ENCODE measurements around the gene CSNK1E. TPM values are rescaled to one million over a fixed set of nuclear protein-coding genes. Genes with fewer than 3 reads are reported as not detected.

Gene CSNK1E
- total RNA-seq, 1 donor from 2014 or later = 106 TPM

- peaks cover 25% of the 10 kb centered on the region for H3K4me1 ChIP-seq
- peaks cover 27% of the 10 kb centered on the region for H3K36me3 Mint-ChIP-seq
- no peak overlapping the region for H2AFZ ChIP-seq (replicated peaks)
- H3K27ac Mint-ChIP-seq = no peak overlapping the region
- peaks cover 100% of the 10 kb centered on the region for H3K79me2 ChIP-seq (ENCODE audit: low read depth)
- H3K4me3 ChIP-seq = no peak overlapping the region
- peaks cover 33% of the 10 kb centered on the region for H3K4me1 Mint-ChIP-seq
- H3K27ac ChIP-seq = no peak overlapping the region
- no peak overlapping the region for H3K9ac ChIP-seq
- H3K9me3 ChIP-seq (ENCODE audit: low read depth) = no peaks in the 10 kb centered on the region
- peaks cover 100% of the 10 kb centered on the region for H4K20me1 ChIP-seq (ENCODE audit: low read depth)
- no peaks in the 10 kb centered on the region for H3K9me3 Mint-ChIP-seq
- DNase-seq (ENCODE audit: low spot score) = no peak
- H3K4me2 ChIP-seq = no peak overlapping the region
- H3F3A ChIP-seq (ENCODE audit: low read depth) = peaks cover 11% of the 10 kb centered on the region
- H3K27me3 ChIP-seq = no peaks in the 10 kb centered on the region
- peaks cover 7% of the 10 kb centered on the region for H3K27me3 Mint-ChIP-seq (ENCODE audit: insufficient read depth, low read depth)
- peaks cover 3% of the 10 kb centered on the region for H3K36me3 ChIP-seq
- no peak for TF ChIP-seq EZH2 (IDR thresholded peaks at IDR 0.05)
- TF ChIP-seq CTCF (IDR thresholded peaks at IDR 0.05) = no peak
- TF ChIP-seq EZH2phosphoT487 (IDR thresholded peaks at IDR 0.05) = no peak
- no peak overlapping the region for H3K4me3 Mint-ChIP-seq
These were observed 6.0 kb downstream of the CSNK1E start for GRCh38 chr22:38311323-38311620.

DNA sequence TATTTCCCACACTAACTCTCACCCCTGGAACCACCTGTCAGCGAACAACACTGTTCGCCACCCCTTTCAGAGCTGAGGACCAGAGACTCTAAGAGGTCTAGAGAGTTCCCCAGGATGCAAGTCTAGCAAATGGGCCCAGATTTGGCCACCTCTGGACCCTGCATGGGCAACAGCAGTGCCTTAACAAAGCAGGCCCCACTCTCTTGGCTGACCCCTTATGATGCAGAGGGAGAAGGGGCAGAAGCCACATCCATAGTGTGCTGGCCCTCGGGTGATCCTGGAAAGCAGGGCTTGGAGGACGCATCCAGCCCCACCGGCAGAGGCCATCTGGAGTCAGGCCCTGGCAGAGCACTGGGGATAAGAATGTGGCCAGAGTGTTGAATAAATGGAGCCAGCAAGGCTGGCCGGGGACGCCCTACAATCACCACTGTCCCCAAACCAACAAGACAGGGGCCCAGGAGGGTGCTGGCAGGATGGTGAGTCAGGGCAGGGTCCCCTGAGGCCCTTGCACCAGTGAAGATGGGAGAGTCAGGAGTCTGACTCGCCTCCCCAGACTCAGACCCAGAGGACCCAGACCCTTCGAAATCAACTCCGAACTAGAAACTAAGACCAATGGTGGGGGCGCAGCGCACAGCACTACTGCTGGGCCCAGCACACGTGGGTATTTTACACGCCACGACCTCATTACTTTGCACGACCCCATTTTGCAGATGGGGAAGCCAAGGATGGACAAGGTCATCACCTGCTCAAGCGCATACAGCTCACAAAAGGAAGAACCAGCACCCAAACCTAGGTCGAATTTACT lies 6.5 kb downstream of the CSNK1E start:
- Histone ChIP-seq H3K9ac (peak overlapping the region; percentile 36), H3K27ac (no peak overlapping the region), H3F3A (ENCODE audit: low read depth) (peaks cover 6% of the 10 kb centered on the region), H3K36me3 (peaks cover 3% of the 10 kb centered on the region), H2AFZ (replicated peaks) (no peak overlapping the region), H3K4me3 (no peak overlapping the region), H3K27me3 (no peaks in the 10 kb centered on the region), H3K9me3 (ENCODE audit: low read depth) (no peaks in the 10 kb centered on the region), H4K20me1 (ENCODE audit: low read depth) (peaks cover 100% of the 10 kb centered on the region), H3K4me2 (no peak overlapping the region), H3K79me2 (ENCODE audit: low read depth) (peaks cover 100% of the 10 kb centered on the region), H3K4me1 (peaks cover 30% of the 10 kb centered on the region)
- DNase-seq (ENCODE audit: low spot score) = no peak
- TF ChIP-seq EZH2 (IDR thresholded peaks at IDR 0.05) (no peak), EZH2phosphoT487 (IDR thresholded peaks at IDR 0.05) (no peak), CTCF (IDR thresholded peaks at IDR 0.05) (no peak)
- Mint-ChIP-seq H3K4me3 (no peak overlapping the region), H3K9me3 (no peaks in the 10 kb centered on the region), H3K36me3 (peaks cover 27% of the 10 kb centered on the region), H3K27me3 (ENCODE audit: insufficient read depth, low read depth) (peaks cover 6% of the 10 kb centered on the region), H3K27ac (no peak overlapping the region), H3K4me1 (peaks cover 34% of the 10 kb centered on the region)

GRCh38 chr22:38309614-38310517 lies 7.4 kb downstream of the CSNK1E start:
- Histone ChIP-seq H3K9me3 (ENCODE audit: low read depth) (no peaks in the 10 kb centered on the region), H3K79me2 (ENCODE audit: low read depth) (peaks cover 100% of the 10 kb centered on the region), H3K4me2 (no peak overlapping the region), H3K4me3 (no peak overlapping the region), H2AFZ (replicated peaks) (no peak overlapping the region), H3F3A (ENCODE audit: low read depth) (peaks cover 4% of the 10 kb centered on the region), H3K36me3 (peaks cover 3% of the 10 kb centered on the region), H4K20me1 (ENCODE audit: low read depth) (peaks cover 100% of the 10 kb centered on the region), H3K27me3 (no peaks in the 10 kb centered on the region), H3K27ac (no peak overlapping the region), H3K9ac (peak overlapping the region; percentile 36), H3K4me1 (peaks cover 26% of the 10 kb centered on the region)
- H3K27ac Mint-ChIP-seq = no peak overlapping the region
- H3K4me3 Mint-ChIP-seq = no peak overlapping the region
- peaks cover 4% of the 10 kb centered on the region for H3K27me3 Mint-ChIP-seq (ENCODE audit: insufficient read depth, low read depth)
- no peaks in the 10 kb centered on the region for H3K9me3 Mint-ChIP-seq
- peaks cover 29% of the 10 kb centered on the region for H3K36me3 Mint-ChIP-seq
- no peak for DNase-seq (ENCODE audit: low spot score)
- peaks cover 27% of the 10 kb centered on the region for H3K4me1 Mint-ChIP-seq
- TF ChIP-seq EZH2phosphoT487 (IDR thresholded peaks at IDR 0.05) (no peak), CTCF (IDR thresholded peaks at IDR 0.05) (no peak), EZH2 (IDR thresholded peaks at IDR 0.05) (no peak)

All from neural progenitor cell (in vitro differentiated cells).